ENCODE measurements around the gene GTF2B. TPM values are rescaled to one million over a fixed set of nuclear protein-coding genes. Genes with fewer than 3 reads are reported as not detected.
"Not testable (repeated sequence)": the region's sequence is repeated elsewhere in the genome, so short reads cannot be mapped to it uniquely, and the experiment has no call there.

The GTF2B gene
- total RNA-seq = 26.2 and 35.9 TPM in 2 replicates

GRCh38 chr1:88891318-88891950 is at the start of gene GTF2B:
Gene GTF2B (minus strand): TSS chr1:88891567. CDS start chr1:88891499, 68 bp downstream.
- no peak for TF ChIP-seq CTCF (conservative IDR thresholded peaks at IDR 0.05; ENCODE audit: low read depth, low read length)
- H3K4me3 ChIP-seq (ENCODE audit: low read depth, low read length) = peak within 1 kb of the TSS; percentile 88
- DNase-seq (ENCODE audit: low read depth) = peak; percentile 86

GRCh38 chr1:88938528-88938927 is 47.2 kb upstream of the GTF2B start:
- H3K4me3 ChIP-seq (ENCODE audit: low read depth, low read length); DNase-seq (ENCODE audit: low read depth): not testable (repeated sequence)

- no peak overlapping the region for H3K4me3 ChIP-seq (ENCODE audit: low read depth, low read length)
- TF ChIP-seq CTCF (conservative IDR thresholded peaks at IDR 0.05; ENCODE audit: low read depth, low read length) = no peak
- DNase-seq (ENCODE audit: low read depth) = no peak
Measured at GRCh38 chr1:88936760-88937342, 45.5 kb upstream of the GTF2B start.

GRCh38 chr1:88936223-88936523 is 44.8 kb upstream of the GTF2B start:
- no peak overlapping the region for H3K4me3 ChIP-seq (ENCODE audit: low read depth, low read length)
- no peak for DNase-seq (ENCODE audit: low read depth)
- TF ChIP-seq CTCF (conservative IDR thresholded peaks at IDR 0.05; ENCODE audit: low read depth, low read length) = no peak

- peak; percentile 64 for TF ChIP-seq CTCF (conservative IDR thresholded peaks at IDR 0.05; ENCODE audit: low read depth, low read length)
- DNase-seq (ENCODE audit: low read depth) = no peak
Measured at GRCh38 chr1:88935522-88936222, 44.3 kb upstream of the GTF2B start.

GRCh38 chr1:88930176-88930575 is 38.8 kb upstream of the GTF2B start:
- H3K4me3 ChIP-seq (ENCODE audit: low read depth, low read length); DNase-seq (ENCODE audit: low read depth): not testable (repeated sequence)

More at GRCh38 chr1:88935522-88936222, 44.3 kb upstream of the GTF2B start:
- H3K4me3 ChIP-seq (ENCODE audit: low read depth, low read length) = no peak overlapping the region

GRCh38 chr1:88923224-88923623 is 31.9 kb upstream of the GTF2B start:
- no peak overlapping the region for H3K4me3 ChIP-seq (ENCODE audit: low read depth, low read length)
- no peak for TF ChIP-seq CTCF (conservative IDR thresholded peaks at IDR 0.05; ENCODE audit: low read depth, low read length)
- DNase-seq (ENCODE audit: low read depth) = no peak

GRCh38 chr1:88922214-88922613 is 30.8 kb upstream of the GTF2B start:
- no peak for TF ChIP-seq CTCF (conservative IDR thresholded peaks at IDR 0.05; ENCODE audit: low read depth, low read length)
- H3K4me3 ChIP-seq (ENCODE audit: low read depth, low read length) = no peak overlapping the region
- no peak for DNase-seq (ENCODE audit: low read depth)
